GM13977 (cell line): ENCODE results near the gene PNMA8A.

Experiments used
- DNase-seq: peaks from one replicate; pipeline ENCODE4 v3.0.0; 2012; ENCODE audit warnings: low spot score
- CTCF ChIP-seq: IDR thresholded peaks from 2 replicates; pipeline ENCODE4 v1.5.1; 2012; ENCODE audit warnings: mild to moderate bottlenecking, control low read depth; ENCODE audit not compliant: insufficient read depth; ENCODE audit errors: extremely low read depth, missing control alignments
- in situ Hi-C: fragments of 300-500 bp; cut with MboI; formaldehyde crosslinking; loops from one replicate; pipeline ENCODE4 v1.12.0; 2022; ENCODE audit warnings: low sequenced_read_pairs, low pct_unique_long_range_greater_than_20kb, mixed read lengths, inconsistent platforms; ENCODE audit not compliant: unreplicated experiment

The PNMA8A gene

DNA sequence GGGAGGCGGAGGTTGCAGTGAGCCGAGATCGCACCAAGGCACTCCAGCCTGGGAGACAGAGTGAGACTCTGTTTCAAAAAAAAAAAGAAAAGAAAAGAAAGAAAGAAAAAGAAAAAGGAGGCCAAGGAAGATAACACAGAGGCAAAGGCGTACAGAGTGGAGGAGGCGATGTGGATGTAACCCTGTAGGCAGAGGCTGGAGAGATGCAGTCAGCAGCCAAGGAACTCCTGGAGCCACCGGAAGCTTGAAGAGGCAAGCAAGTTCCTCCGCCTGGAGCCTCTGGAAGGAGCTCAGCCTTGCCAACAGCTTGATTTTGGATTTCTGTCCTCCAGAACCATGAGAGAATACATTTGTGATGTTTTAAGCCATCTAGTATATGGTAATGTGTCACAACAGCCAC, 51.3 kb downstream of the PNMA8A start:
- no peak for DNase-seq
- TF ChIP-seq CTCF: no peak
- in situ Hi-C loops: no loop called here
